Vagina (tissue), 2 donors: Measurements from ENCODE around the gene PDK1. TPM values are rescaled to one million over a fixed set of nuclear protein-coding genes. Genes with fewer than 3 reads are reported as not detected.
A peak's percentile ranks its signal among the peaks of the same experiment; 100 is the strongest.

Source experiments
- DNase-seq, 2 donors: peaks; one replicate each; pipeline ENCODE4 v3.0.0-alpha.2; 2017; ENCODE audit errors: extremely low spot score in 2 of 2
- H3K27ac ChIP-seq: fragments of 200-600 bp; sonication (generic); one replicate; pipeline ENCODE4 v1.5.1; 2019
- H3K27me3 ChIP-seq: fragments of 200-600 bp; sonication (generic); one replicate; pipeline ENCODE4 v1.5.1; 2019
- H3K36me3 ChIP-seq, 2 donors: fragments of 200-600 bp; sonication (generic); one replicate each; pipeline ENCODE4 v1.5.1; 2017 to 2019
- H3K4me1 ChIP-seq: fragments of 200-600 bp; sonication (generic); one replicate; pipeline ENCODE4 v1.5.1; 2019
- H3K4me3 ChIP-seq, 2 donors: fragments of 200-600 bp; sonication (generic); 1 replicate in 1 of 2; 2 replicates in 1 of 2; pipeline ENCODE4 v1.5.1; 2016 to 2019
- H3K9me3 ChIP-seq: fragments of 200-600 bp; sonication (generic); one replicate; pipeline ENCODE4 v1.5.1; 2019
- CTCF ChIP-seq, 3 experiments: fragments of 450-650 bp in 2 of 3; fragments of 200-600 bp in 1 of 3; sonication (generic) in 1 of 3; IDR thresholded peaks; one replicate each; pipeline ENCODE4 v1.5.1; 2017 to 2019; ENCODE audit warnings: antibody characterized with exemption in 3 of 3, mild to moderate bottlenecking in 2 of 3, moderate library complexity in 2 of 3
- POLR2A ChIP-seq, 2 donors: fragments of 450-650 bp; IDR thresholded peaks; one replicate each; pipeline ENCODE4 v1.6.1; 2017; ENCODE audit warnings: antibody characterized with exemption in 2 of 2, mild to moderate bottlenecking in 2 of 2, moderate library complexity in 2 of 2
- POLR2AphosphoS5 ChIP-seq, 2 donors: sonication (generic); formaldehyde crosslinking; IDR thresholded peaks; one replicate each; pipeline ENCODE4 v1.9.0; 2017; ENCODE audit warnings: antibody characterized with exemption in 2 of 2, mild to moderate bottlenecking in 2 of 2, low read depth in 1 of 2; ENCODE audit not compliant: insufficient read depth in 1 of 2
- intact Hi-C: fragments of 100-400 bp; cut with DNase I; formaldehyde crosslinking; loops from one replicate; pipeline ENCODE4 v1.15.1; 2023
- total RNA-seq: library from RNA; depleted of rRNA; stranded (reverse); fragments of >200 nt; gene quantifications from one replicate; pipeline ENCODE4 v1.2.3, GENCODE V29; 2016

The PDK1 gene
- total RNA-seq, 1 donor from 2014 or later, result 17.7 TPM

- intact Hi-C loops, result no loop called here
- H3K27ac ChIP-seq, result no peak overlapping the region
Measured at GRCh38 chr2:172551271-172551670, 4.6 kb upstream of the PDK1 start.

GRCh38 chr2:172552547-172553291 is 3.2 kb upstream of the PDK1 start:
- no peaks in the 10 kb centered on the region for H3K27me3 ChIP-seq
- no peaks in the 10 kb centered on the region for H3K9me3 ChIP-seq
- no peak for TF ChIP-seq POLR2AphosphoS5 (IDR thresholded peaks at IDR 0.05; ENCODE audit: insufficient read depth in 1 of 2, low read depth in 1 of 2)
- no peak for TF ChIP-seq CTCF (IDR thresholded peaks at IDR 0.05)
- no peak for TF ChIP-seq POLR2A (IDR thresholded peaks at IDR 0.05)
- H3K27ac ChIP-seq, result no peak overlapping the region
- H3K36me3 ChIP-seq, result no peaks in the 10 kb centered on the region
- intact Hi-C loops, result no loop called here
- H3K4me1 ChIP-seq, result peaks cover 16% of the 10 kb centered on the region
- H3K4me3 ChIP-seq, result no peak overlapping the region
- no peak for DNase-seq

More at GRCh38 chr2:172551271-172551670, 4.6 kb upstream of the PDK1 start:
- H3K9me3 ChIP-seq, result no peaks in the 10 kb centered on the region
- peaks cover 8% of the 10 kb centered on the region for H3K4me1 ChIP-seq
- TF ChIP-seq POLR2AphosphoS5 (IDR thresholded peaks at IDR 0.05; ENCODE audit: insufficient read depth in 1 of 2, low read depth in 1 of 2), result no peak
- no peak for TF ChIP-seq POLR2A (IDR thresholded peaks at IDR 0.05)
- no peak for TF ChIP-seq CTCF (IDR thresholded peaks at IDR 0.05)
- no peak for DNase-seq
- H3K27me3 ChIP-seq, result no peaks in the 10 kb centered on the region
- no peak overlapping the region for H3K4me3 ChIP-seq
- H3K36me3 ChIP-seq, result no peaks in the 10 kb centered on the region

- no peaks in the 10 kb centered on the region for H3K36me3 ChIP-seq
- peak overlapping the region; percentile 81 to 93 for H3K4me3 ChIP-seq
- H3K4me1 ChIP-seq, result peaks cover 25% of the 10 kb centered on the region
- no peaks in the 10 kb centered on the region for H3K27me3 ChIP-seq
- no peak for DNase-seq
- no peaks in the 10 kb centered on the region for H3K9me3 ChIP-seq
- TF ChIP-seq POLR2AphosphoS5 (IDR thresholded peaks at IDR 0.05; ENCODE audit: insufficient read depth in 1 of 2, low read depth in 1 of 2), result no peak
- H3K27ac ChIP-seq, result peak overlapping the region; percentile 93
- intact Hi-C loops, result no loop called here
Measured at GRCh38 chr2:172554352-172555271, 1.3 kb upstream of the PDK1 start.

GRCh38 chr2:172555272-172555521 is 693 bp upstream of the PDK1 start:
- H3K9me3 ChIP-seq, result no peaks in the 10 kb centered on the region
- no peak for TF ChIP-seq POLR2A (IDR thresholded peaks at IDR 0.05)
- TF ChIP-seq POLR2AphosphoS5 (IDR thresholded peaks at IDR 0.05; ENCODE audit: insufficient read depth in 1 of 2, low read depth in 1 of 2), result no peak
- TF ChIP-seq CTCF (IDR thresholded peaks at IDR 0.05), result no peak
- H3K4me3 ChIP-seq, result peak overlapping the region; percentile 81 to 93
- H3K36me3 ChIP-seq, result no peaks in the 10 kb centered on the region
- intact Hi-C loops, result no loop called here
- no peaks in the 10 kb centered on the region for H3K27me3 ChIP-seq
- peak overlapping the region; percentile 93 for H3K27ac ChIP-seq
- DNase-seq, result no peak
- peaks cover 25% of the 10 kb centered on the region for H3K4me1 ChIP-seq

- H3K4me3 ChIP-seq, result peak overlapping the region; percentile 81 to 93
- TF ChIP-seq POLR2A (IDR thresholded peaks at IDR 0.05) (no peak), POLR2AphosphoS5 (IDR thresholded peaks at IDR 0.05; ENCODE audit: insufficient read depth in 1 of 2, low read depth in 1 of 2) (peak; percentile 64 to 72)
- H3K27me3 ChIP-seq, result no peaks in the 10 kb centered on the region
- intact Hi-C loops, result no loop called here
- H3K27ac ChIP-seq, result peak overlapping the region; percentile 93
- peaks cover 25% of the 10 kb centered on the region for H3K4me1 ChIP-seq
- no peaks in the 10 kb centered on the region for H3K36me3 ChIP-seq
- DNase-seq, result no peak
- no peaks in the 10 kb centered on the region for H3K9me3 ChIP-seq
Measured at GRCh38 chr2:172556284-172557033, 569 bp downstream of the PDK1 start.
